CD4-positive, alpha-beta memory T cell (primary cell): ENCODE results near the gene GFOD2. TPM values are rescaled to one million over a fixed set of nuclear protein-coding genes. Genes with fewer than 3 reads are reported as not detected.

Source experiments
- CTCF ChIA-PET: fragments of 350-600 bp; sonication (Branson Sonifier 250); formaldehyde crosslinking; loops from one replicate; lab custom pipeline; 2021; ENCODE audit warnings: inconsistent platforms; ENCODE audit not compliant: partially characterized antibody; lab: Charles Lee
- POLR2A ChIA-PET: fragments of 350-600 bp; sonication (Branson Sonifier 250); formaldehyde crosslinking; loops from one replicate; lab custom pipeline; 2021; ENCODE audit not compliant: partially characterized antibody; lab: Charles Lee
- DNase-seq, 5 donors: peaks; one replicate each; pipeline versions ENCODE4 v3.0.0 to v3.0.0-alpha.2; 2020 to 2022; ENCODE audit warnings: mixed read lengths in 1 of 5
- H3K27ac ChIP-seq: one replicate; pipeline ENCODE4 v1.7.0; 2013; ENCODE audit warnings: low read depth, low read length
- H3K27me3 ChIP-seq: 2 replicates; pipeline ENCODE4 v1.7.0; 2013; ENCODE audit warnings: mild to moderate bottlenecking, low read length, moderate library complexity; ENCODE audit not compliant: insufficient read depth
- H3K36me3 ChIP-seq: 2 replicates; pipeline ENCODE4 v1.7.0; 2013; ENCODE audit warnings: mild to moderate bottlenecking, low read length, moderate library complexity; ENCODE audit not compliant: insufficient read depth
- H3K4me1 ChIP-seq: 2 replicates; pipeline ENCODE4 v1.7.0; 2013; ENCODE audit warnings: mild to moderate bottlenecking, low read length, moderate library complexity; ENCODE audit not compliant: insufficient read depth
- H3K4me3 ChIP-seq, 2 donors: one replicate each; pipeline ENCODE4 v1.7.0; 2013; ENCODE audit warnings: low read length in 2 of 2, mild to moderate bottlenecking in 1 of 2
- H3K9me3 ChIP-seq, 2 donors: one replicate each; pipeline ENCODE4 v1.7.0; 2013; ENCODE audit warnings: low read length in 2 of 2, control low read depth in 1 of 2; ENCODE audit not compliant: control insufficient read depth in 1 of 2
- H3K27ac Mint-ChIP-seq, 7 donors: one replicate each; pipeline ENCODE4 v1.8.0; 2020 to 2021; ENCODE audit warnings: mixed read lengths in 7 of 7, mild to moderate bottlenecking in 6 of 7, inconsistent platforms in 3 of 7, moderate library complexity in 3 of 7
- H3K27me3 Mint-ChIP-seq, 2 donors: one replicate each; pipeline ENCODE4 v1.8.0; 2020 to 2021; ENCODE audit warnings: mixed read lengths in 2 of 2
- H3K36me3 Mint-ChIP-seq, 2 donors: one replicate each; pipeline ENCODE4 v1.8.0; 2020 to 2021; ENCODE audit warnings: mixed read lengths in 2 of 2, inconsistent platforms in 1 of 2, mild to moderate bottlenecking in 1 of 2
- H3K4me1 Mint-ChIP-seq, 4 donors: one replicate each; pipeline ENCODE4 v1.8.0; 2020 to 2021; ENCODE audit warnings: mixed read lengths in 4 of 4, mild to moderate bottlenecking in 1 of 4
- H3K4me3 Mint-ChIP-seq, 8 donors: one replicate each; pipeline ENCODE4 v1.8.0; 2020 to 2021; ENCODE audit warnings: mixed read lengths in 8 of 8, mild to moderate bottlenecking in 7 of 8, moderate library complexity in 6 of 8, inconsistent platforms in 3 of 8
- H3K9me3 Mint-ChIP-seq, 8 donors: one replicate each; pipeline ENCODE4 v1.8.0; 2020 to 2021; ENCODE audit warnings: mixed read lengths in 8 of 8, mild to moderate bottlenecking in 5 of 8, inconsistent platforms in 3 of 8, moderate library complexity in 1 of 8
- intact Hi-C: fragments of 100-400 bp; cut with micrococcal nuclease; formaldehyde crosslinking; loops from one replicate; pipeline ENCODE4 v1.15.1; 2023
- polyA plus RNA-seq, 2 donors: library from polyadenylated mRNA; unstranded; fragments of 300-500 nt; fragmentation: Illumina TruSeq; gene quantifications; one replicate each; pipeline ENCODE4 v1.2.3, GENCODE V29; 2021
- total RNA-seq, 2 experiments: library from RNA; stranded (reverse); gene quantifications; one replicate each; pipeline ENCODE4 v1.2.3, GENCODE V29; 2021

The GFOD2 gene
- total and polyA plus RNA-seq, 4 experiments from 2014 or later = 10.8 to 19.8 (median 18.6) TPM

DNA sequence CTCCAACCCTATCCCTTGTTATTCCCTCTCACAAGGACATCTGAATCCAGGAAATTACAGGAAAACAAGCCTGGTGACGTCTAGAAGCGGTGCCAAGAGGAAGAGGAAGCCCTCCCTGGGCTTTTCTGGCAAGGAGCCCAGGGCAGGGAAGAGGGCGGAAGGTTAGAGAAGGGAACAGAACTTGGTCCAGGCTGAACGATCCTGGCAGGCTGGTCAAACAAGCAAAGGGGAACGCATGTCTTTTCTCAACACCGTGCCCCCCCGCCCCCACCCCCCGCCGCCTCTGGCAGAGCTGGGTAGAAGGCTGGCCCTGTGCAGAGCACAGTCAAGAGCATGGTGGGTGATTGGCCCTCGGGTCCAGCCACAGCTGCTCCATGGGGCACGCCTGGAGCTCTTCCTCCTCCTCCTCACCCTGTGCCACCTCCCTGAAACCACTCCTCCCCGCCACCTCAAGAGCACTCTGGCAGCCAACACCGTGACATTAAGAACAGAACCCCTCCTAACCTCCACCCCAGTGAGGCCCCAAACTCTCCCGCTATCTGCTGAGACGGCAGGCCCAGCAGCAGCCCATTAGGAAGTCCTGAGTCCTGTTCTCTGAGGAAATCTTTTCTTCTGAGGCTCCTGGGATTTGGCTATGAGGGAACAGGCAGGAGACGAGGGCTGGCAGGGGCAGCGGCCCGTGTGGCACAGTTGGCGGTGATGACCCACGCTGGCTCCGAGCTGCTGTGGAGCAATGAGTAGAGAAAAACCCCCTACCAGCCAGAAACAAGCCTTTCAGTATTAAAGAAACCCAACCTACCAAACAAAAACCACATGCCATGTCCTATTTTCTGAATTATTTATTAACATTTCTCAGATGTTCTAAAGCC is 45.2 kb downstream of the GFOD2 start:
- Histone ChIP-seq H3K4me1 (no peaks in the 10 kb centered on the region), H3K27me3 (no peaks in the 10 kb centered on the region), H3K27ac (no peak overlapping the region), H3K36me3 (no peaks in the 10 kb centered on the region), H3K4me3 (no peak overlapping the region), H3K9me3 (no peaks in the 10 kb centered on the region)
- H3K9me3 Mint-ChIP-seq = no peaks in the 10 kb centered on the region
- H3K4me3 Mint-ChIP-seq = no peak overlapping the region
- no peaks in the 10 kb centered on the region for H3K27me3 Mint-ChIP-seq
- CTCF ChIA-PET = interaction anchor here (1.5 to 10.4 kb wide), 10 partner anchors 8 to 258 kb away, joined by 4 to 143 read pairs (median 14); partner anchors contain the start of genes CTRL and GFOD2
- intact Hi-C loops = loop anchor here (2.0 kb wide), 1 partner anchor 63 kb away; no protein-coding TSS in a partner anchor
- H3K36me3 Mint-ChIP-seq = peaks cover 0 to 11% of the 10 kb centered on the region in 2 donors
- DNase-seq = no peak
- POLR2A ChIA-PET = interaction anchor here (0.5 to 1.6 kb wide), 2 partner anchors 115 to 255 kb away, joined by 3 read pairs; no protein-coding TSS in a partner anchor
- H3K4me1 Mint-ChIP-seq = peaks cover 3 to 14% (median 8%) of the 10 kb centered on the region in 4 donors
- H3K27ac Mint-ChIP-seq = peak overlapping the region in 6 of 7 donors; percentile 29 to 76 (median 68)

DNA sequence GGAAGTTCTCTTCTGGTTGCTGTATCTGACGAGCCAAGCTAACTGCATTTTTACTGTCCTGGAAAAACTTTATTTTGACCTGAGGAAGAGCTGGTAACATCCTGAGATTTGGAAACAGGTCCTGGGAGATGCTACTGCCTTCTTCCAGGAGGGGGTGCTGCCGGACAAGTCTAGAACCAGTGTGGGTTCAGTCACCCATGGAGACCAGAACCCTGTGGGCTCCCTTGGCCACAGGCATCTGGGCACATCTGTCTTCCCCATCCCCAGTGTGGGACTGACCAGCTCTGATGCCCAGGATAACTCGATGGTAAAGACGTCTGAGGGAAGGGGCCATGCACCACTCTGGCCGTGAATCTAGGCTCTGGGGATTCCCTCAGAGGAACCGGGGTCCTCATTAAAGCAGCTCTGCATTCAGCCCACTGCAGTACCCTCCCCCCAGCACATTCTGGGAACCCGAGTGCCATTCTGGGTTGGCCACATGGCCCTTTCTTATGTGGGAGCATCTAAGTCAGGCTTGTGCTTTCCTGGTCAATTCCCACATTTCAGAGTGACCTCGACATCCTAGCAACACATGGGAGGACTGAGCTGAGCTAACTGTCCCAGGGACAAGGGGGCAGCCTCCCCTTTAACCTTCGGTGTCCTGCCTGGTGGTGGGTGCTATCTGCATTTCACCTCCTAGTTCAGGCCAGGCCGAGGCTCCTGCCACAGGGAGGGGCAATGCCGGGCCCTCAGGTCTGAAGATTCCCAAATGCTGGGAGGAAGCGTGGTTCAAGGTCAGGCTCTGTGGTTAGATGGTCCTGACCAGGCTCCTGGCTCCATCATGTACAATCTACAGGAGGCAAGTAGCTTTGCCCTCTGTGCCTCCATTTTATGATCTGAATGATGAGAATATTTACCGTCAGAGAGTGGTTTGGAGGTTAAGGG is 46.1 kb downstream of the GFOD2 start:
- Histone ChIP-seq H3K9me3 (no peaks in the 10 kb centered on the region), H3K36me3 (no peaks in the 10 kb centered on the region), H3K4me1 (peaks cover 5% of the 10 kb centered on the region), H3K4me3 (no peak overlapping the region), H3K27me3 (no peaks in the 10 kb centered on the region), H3K27ac (no peak overlapping the region)
- no peaks in the 10 kb centered on the region for H3K9me3 Mint-ChIP-seq
- intact Hi-C loops = loop anchor here (2.0 kb wide), 1 partner anchor 64 kb away; no protein-coding TSS in a partner anchor
- H3K27me3 Mint-ChIP-seq = no peaks in the 10 kb centered on the region
- peaks cover 0 to 8% of the 10 kb centered on the region in 2 donors for H3K36me3 Mint-ChIP-seq
- H3K27ac Mint-ChIP-seq = peak overlapping the region in 6 of 7 donors; percentile 30 to 77 (median 36)
- CTCF ChIA-PET = interaction anchor here (0.6 to 10.4 kb wide), 25 partner anchors 9 to 262 kb away, joined by 3 to 143 read pairs (median 5); partner anchors contain the start of genes ACD, CTRL, EDC4 and GFOD2
- H3K4me3 Mint-ChIP-seq = no peak overlapping the region
- H3K4me1 Mint-ChIP-seq = peaks cover 4 to 21% (median 9%) of the 10 kb centered on the region in 4 donors
- POLR2A ChIA-PET = interaction anchor here (0.5 to 1.7 kb wide), 7 partner anchors 9 to 263 kb away, joined by 3 to 6 read pairs (median 3); partner anchors contain the start of gene PARD6A
- peak; percentile 40 to 60 (median 53) for DNase-seq

DNA sequence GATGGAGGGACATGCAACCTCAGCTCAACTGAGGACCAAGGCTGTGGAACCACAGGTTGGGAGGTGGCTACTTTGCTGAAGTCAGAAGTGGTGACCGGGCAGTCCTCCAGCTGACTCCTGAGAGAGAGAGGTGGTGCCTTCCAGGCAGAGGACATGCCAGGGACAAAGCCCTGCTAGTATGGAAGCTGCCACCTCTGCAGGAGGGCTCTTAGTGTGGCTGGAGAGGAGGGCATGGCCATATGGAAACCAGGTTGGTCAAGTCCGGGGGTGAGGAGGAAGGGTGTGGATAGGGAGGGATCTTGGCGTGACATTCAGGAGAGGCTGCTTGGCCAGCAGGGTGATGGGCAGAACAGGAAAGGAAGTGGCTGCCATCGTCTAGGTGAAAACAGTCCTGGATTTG is 46.8 kb downstream of the GFOD2 start:
- Mint-ChIP-seq H3K4me1 (peaks cover 5 to 28% (median 13%) of the 10 kb centered on the region in 4 donors), H3K9me3 (no peaks in the 10 kb centered on the region), H3K27me3 (no peaks in the 10 kb centered on the region), H3K36me3 (peaks cover 0 to 6% of the 10 kb centered on the region in 2 donors), H3K27ac (peak overlapping the region in 6 of 7 donors; percentile 12 to 77 (median 36)), H3K4me3 (no peak overlapping the region)
- no peaks in the 10 kb centered on the region for H3K27me3 ChIP-seq
- H3K4me3 ChIP-seq = no peak overlapping the region
- no peaks in the 10 kb centered on the region for H3K9me3 ChIP-seq
- H3K27ac ChIP-seq = no peak overlapping the region
- ChIA-PET CTCF (interaction anchor here (0.6 to 10.4 kb wide), 25 partner anchors 9 to 263 kb away, joined by 3 to 143 read pairs (median 5); partner anchors contain the start of genes ACD, CTRL, EDC4 and GFOD2), POLR2A (interaction anchor here (0.9 to 1.7 kb wide), 6 partner anchors 10 to 263 kb away, joined by 3 to 6 read pairs (median 4); partner anchors contain the start of gene PARD6A)
- intact Hi-C loops = loop anchor here (2.0 kb wide), 1 partner anchor 64 kb away; no protein-coding TSS in a partner anchor
- DNase-seq = no peak
- no peaks in the 10 kb centered on the region for H3K36me3 ChIP-seq
- peaks cover 11% of the 10 kb centered on the region for H3K4me1 ChIP-seq

DNA sequence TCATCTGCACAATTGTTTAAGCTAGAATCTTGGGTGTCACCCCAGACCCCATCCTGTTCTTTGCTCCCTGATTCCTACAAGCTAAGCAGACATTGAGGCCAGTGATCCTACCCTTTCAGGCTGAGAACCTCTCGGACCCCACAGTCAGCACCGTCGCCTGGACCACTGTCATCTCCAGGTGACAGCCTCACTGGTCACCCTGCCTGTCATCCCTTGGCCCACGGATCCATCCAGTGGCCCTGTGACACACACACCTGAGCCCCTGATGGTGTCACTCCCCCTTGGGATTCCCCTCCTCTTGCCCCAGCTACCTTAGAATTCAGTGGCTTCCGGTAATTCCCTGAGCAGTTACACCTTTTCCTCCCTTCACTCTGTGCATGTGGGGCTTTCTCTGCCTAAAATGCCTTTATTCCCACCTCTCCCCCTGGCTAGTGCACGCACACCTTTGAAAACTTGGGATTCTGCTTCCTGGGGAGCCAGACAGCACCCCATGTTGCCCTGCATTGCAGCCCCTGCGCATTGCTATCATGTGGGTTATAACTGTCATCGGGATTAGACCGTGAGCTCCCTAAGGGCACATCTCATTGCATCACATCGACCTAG is 49.5 kb downstream of the GFOD2 start:
- intact Hi-C loops = no loop called here
- Histone ChIP-seq H3K27me3 (no peaks in the 10 kb centered on the region), H3K4me3 (no peak overlapping the region), H3K4me1 (peaks cover 24% of the 10 kb centered on the region), H3K9me3 (no peaks in the 10 kb centered on the region), H3K27ac (no peak overlapping the region), H3K36me3 (no peaks in the 10 kb centered on the region)
- Mint-ChIP-seq H3K4me1 (peaks cover 7 to 50% (median 18%) of the 10 kb centered on the region in 4 donors), H3K9me3 (no peaks in the 10 kb centered on the region), H3K36me3 (peaks cover 0 to 6% of the 10 kb centered on the region in 2 donors), H3K27ac (peak overlapping the region in 3 of 7 donors; percentile 32 to 53 (median 35)), H3K27me3 (no peaks in the 10 kb centered on the region), H3K4me3 (peak overlapping the region in 2 of 8 donors; percentile 17 to 46)
- DNase-seq = no peak
- CTCF ChIA-PET = interaction anchor here (0.6 to 10.4 kb wide), 17 partner anchors 10 to 184 kb away, joined by 3 to 143 read pairs (median 3); partner anchors contain the start of genes ACD, GFOD2 and PARD6A
- POLR2A ChIA-PET = interaction anchor here (1.2 to 6.9 kb wide), 5 partner anchors 9 to 149 kb away, joined by 5 to 55 read pairs (median 17); partner anchors contain the start of genes ACD, CTCF and PARD6A

DNA sequence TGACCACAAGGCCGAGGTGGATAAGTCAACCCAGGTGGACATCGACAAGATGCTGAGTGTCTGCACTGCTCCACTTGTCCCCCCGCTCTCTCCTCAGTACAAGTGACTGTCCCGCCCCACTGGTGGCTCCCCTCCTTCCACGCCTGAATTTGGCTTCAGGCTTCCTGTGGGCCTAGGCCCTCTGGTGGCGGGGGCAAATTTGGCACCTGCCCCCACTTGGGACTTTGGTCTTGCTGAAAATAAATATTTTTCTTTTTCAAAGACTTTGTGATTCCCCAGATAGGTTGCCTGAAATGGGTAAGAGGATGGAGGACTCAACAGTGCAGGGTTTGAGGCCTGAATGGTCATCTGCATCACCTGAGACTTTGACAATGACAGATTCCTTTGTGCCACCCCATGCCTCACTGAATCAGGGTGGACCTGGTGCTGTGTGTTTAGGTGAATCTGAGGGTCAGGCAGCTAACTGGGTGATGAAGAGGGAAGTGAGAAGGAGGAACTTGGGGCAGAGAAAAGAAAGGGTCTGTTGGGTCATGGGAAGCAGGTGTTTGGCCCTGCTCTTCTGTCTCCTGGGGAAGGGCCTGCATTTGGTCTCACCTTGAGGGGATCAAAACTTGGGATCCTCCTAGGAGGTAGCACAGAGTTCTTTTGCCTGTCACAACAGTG is 50.5 kb downstream of the GFOD2 start:
- POLR2A ChIA-PET = interaction anchor here (1.1 to 6.9 kb wide), 9 partner anchors 16 to 155 kb away, joined by 3 to 55 read pairs (median 11); partner anchors contain the start of genes CARMIL2 and CTCF

More for the DNA sequence above, 50.5 kb downstream of the GFOD2 start:
- DNase-seq = no peak
- H3K27me3 ChIP-seq = no peaks in the 10 kb centered on the region
- H3K27ac ChIP-seq = no peak overlapping the region
- peak overlapping the region in 3 of 8 donors; percentile 45 to 66 (median 49) for H3K4me3 Mint-ChIP-seq
- no peaks in the 10 kb centered on the region for H3K9me3 ChIP-seq
- H3K36me3 ChIP-seq = no peaks in the 10 kb centered on the region
- H3K27me3 Mint-ChIP-seq = no peaks in the 10 kb centered on the region
- H3K36me3 Mint-ChIP-seq = peaks cover 0 to 1% of the 10 kb centered on the region in 2 donors
- CTCF ChIA-PET = interaction anchor here (0.6 to 10.4 kb wide), 23 partner anchors 9 to 187 kb away, joined by 3 to 143 read pairs (median 5); partner anchors contain the start of genes ACD, ATP6V0D1, CARMIL2 and GFOD2
- H3K4me1 ChIP-seq = peaks cover 24% of the 10 kb centered on the region
- no peaks in the 10 kb centered on the region for H3K9me3 Mint-ChIP-seq
- intact Hi-C loops = loop anchor here (1.0 kb wide), 3 partner anchors 23 to 147 kb away; partner anchors contain the start of gene CARMIL2
- peak overlapping the region in 5 of 7 donors; percentile 53 to 86 (median 64) for H3K27ac Mint-ChIP-seq
- H3K4me3 ChIP-seq = no peak overlapping the region
- peaks cover 8 to 49% (median 15%) of the 10 kb centered on the region in 4 donors for H3K4me1 Mint-ChIP-seq
